HG03432 (cell line): ENCODE measurements around the gene ITGB1BP2.
"Not testable (repeated sequence)": the region's sequence is repeated elsewhere in the genome, so short reads cannot be mapped to it uniquely, and the experiment has no call there.

Source experiments
- ATAC-seq: cut with Tn5 transposase; IDR thresholded peaks from one replicate; pipeline ENCODE4 v1.9.1; 2021; ENCODE audit warnings: mild to moderate bottlenecking, moderate library complexity; ENCODE audit not compliant: unreplicated experiment

The ITGB1BP2 gene

DNA sequence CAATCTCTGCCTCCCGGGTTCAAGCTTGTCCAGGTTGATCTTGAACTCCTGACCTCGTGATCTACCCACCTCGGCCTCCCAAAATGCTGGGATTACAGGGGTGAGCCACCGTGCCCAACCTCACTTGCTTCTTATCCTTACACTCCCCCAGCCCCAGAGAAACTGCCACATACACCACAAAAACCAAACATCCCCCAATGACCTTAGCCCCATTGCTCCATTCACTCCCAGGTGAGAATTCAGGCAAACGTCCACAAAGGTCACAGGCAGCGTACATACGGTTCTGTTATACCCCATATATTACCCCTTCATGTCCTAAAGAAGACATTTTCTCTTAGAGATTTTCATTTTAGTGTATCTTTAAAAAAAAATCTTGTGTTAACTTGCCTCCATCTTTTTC lies 1.1 kb upstream of the ITGB1BP2 start:
- not testable (repeated sequence) for ATAC-seq

DNA sequence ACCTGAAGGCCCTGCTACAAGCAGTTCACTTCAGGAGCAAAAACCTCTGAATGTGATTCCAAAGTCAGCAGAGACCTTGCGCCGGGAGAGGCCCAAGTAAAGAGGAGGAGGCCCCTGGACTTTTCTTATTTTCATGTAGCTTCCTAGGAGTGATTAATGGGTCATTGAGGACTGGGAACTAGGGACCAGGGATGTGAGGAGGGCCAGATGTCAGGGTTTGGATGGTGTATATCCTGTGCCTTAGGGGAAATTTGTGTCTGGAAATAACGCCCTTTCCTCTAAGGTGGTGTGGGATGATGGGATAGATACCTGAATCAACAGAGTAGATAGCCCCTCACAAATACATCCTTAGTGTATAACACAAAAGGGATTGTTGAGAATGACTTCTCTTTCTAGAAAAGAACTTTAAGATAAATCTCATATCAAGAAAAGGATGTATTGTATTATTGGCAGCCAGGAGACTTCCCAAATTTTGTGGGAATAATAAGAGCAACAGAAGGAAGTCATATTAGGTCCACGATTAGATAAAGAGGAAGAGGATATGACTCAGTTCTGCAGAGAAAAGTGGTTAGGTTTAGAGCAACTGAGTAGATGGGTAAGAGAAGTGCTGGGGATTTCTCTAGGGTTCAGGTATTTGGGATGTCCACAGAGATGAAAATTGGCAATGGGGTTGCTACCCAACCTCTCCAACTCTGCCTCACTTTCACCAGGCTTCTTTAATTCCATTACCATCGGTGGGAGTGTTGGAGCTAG lies 1.1 kb downstream of the ITGB1BP2 start:
- ATAC-seq = no peak

DNA sequence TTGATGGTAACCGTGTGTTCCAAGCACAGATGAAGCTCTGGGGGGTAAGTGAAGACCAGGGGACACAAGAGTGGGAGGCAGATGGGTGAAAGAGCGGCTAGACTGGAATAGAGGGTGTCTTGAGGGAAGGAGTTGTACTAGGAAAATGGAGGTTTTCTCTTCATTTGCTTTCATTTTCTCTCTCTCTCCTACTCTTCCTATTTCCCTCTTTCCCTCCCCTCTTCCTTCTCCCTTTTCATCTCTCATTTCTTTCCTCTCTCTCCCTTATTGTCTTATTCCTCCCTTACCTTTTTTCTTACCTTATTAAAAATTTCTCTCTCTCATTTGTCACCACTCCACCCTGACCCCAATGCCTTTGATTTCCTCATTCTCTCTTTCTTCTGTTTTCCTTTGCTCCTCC lies 3.0 kb downstream of the ITGB1BP2 start:
- ATAC-seq = no peak

DNA sequence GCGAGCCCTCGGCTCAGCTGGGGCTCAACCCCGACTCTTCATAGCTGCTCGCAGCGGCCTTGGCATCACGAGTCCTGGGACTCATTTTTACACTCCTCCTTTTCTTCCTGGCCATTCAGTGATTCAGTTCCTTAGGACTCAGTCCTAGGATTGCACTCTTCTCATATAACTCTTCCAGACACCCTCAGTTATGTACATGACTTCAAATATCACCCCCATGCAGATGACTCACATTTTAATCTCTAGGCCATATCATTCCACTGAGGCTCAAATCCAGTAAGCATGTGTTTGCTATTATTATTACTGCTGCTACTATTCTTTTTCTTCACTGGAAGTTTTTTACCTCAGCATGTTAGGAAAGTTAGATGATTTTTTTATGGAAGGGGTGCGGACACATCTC lies 14.4 kb downstream of the ITGB1BP2 start:
- ATAC-seq = no peak

DNA sequence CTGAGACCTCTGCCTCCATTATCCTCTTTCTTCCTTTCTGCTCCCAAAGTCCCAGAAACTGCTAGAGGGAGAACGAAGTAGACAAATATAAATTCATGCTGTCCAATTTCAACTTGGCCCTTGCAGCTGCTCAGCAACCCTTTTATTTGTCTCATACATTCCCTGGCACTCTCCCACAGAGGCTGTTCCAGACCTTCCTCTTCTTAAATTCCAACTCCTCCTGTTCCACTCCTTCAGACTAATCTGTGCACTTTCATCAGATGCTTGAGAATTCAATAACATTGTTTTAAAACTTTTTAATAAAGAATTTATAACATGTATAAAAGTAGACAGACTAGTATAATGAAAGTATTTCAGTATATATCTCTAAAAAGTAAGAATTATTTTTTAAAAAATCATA lies 15.4 kb downstream of the ITGB1BP2 start:
- not testable (repeated sequence) for ATAC-seq

DNA sequence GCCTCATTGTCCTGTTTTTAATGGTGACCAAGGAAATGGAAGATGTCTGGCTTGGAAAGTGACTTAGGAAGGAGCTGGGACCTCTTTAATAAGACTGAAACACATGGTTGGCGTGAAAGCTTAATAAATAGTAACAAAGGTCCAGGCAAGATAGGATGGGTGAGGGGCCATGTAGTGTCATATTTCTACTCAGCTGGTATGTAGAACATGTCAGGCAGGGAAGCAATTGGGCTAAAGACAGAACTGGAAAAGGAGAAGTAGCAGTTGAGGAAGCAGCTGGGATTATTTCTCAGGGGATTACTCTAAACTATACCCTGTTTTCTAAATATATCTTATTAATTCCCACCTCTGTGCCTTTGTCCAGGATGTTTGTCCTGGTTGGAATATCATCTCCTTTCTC lies 18.6 kb downstream of the ITGB1BP2 start:
- no peak for ATAC-seq

DNA sequence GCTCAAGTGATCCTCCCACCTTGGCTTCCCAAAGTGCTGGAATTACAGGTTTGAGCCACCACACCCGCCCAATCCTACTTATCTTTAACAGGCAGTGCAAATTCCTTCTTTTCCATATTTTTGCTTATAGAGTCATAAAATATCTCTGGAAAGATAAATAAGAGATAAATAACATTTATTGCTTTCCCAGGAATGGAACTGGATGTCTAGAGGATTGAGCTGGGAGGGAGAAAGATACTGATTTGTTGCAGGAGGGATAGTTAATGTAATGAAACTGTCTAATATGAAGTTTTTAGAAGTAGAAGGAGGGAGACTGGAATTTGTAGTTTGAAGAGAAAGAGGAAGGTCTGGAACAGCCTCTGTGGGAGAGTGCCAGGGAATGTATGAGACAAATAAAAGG lies 20.2 kb downstream of the ITGB1BP2 start:
- ATAC-seq = no peak

DNA sequence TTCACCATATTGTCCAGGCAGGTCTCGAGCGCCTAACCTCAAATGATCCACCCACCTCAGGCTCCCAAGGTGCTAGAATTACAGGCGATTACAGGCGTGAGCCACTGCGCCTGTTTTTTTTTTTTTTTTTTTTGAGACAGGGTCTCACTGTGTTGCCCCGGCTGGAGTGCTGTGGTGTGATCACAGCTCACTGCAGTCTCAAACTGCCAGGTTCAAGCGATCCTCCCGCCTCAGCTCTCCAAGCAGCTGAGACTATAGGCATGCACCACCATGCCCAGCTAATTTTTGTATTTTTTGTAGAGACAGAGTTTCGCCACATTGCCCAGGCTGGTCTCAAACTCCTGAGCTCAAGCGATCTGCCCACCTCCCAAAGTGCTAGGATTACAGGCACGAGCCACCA lies 22.9 kb downstream of the ITGB1BP2 start:
- not testable (repeated sequence) for ATAC-seq

DNA sequence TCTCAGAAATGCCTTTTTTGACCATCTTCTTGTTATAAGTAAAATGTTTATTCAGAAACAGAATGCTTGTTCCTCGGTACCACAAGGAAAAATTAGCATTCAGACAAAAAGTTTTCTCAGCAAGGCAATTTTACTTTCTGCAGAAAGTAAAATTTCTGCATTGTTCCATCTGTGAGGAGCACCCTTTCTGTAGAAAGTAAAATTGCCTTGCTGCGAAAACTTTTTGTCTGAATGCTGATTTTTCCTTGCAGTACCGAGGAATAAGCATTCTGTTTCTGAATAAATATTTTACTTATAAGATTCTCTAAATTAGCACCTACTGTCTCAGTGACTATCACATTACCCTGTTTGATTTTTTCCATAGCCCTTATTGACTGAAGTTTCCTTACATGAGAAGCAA lies 24.8 kb downstream of the ITGB1BP2 start:
- ATAC-seq = no peak

DNA sequence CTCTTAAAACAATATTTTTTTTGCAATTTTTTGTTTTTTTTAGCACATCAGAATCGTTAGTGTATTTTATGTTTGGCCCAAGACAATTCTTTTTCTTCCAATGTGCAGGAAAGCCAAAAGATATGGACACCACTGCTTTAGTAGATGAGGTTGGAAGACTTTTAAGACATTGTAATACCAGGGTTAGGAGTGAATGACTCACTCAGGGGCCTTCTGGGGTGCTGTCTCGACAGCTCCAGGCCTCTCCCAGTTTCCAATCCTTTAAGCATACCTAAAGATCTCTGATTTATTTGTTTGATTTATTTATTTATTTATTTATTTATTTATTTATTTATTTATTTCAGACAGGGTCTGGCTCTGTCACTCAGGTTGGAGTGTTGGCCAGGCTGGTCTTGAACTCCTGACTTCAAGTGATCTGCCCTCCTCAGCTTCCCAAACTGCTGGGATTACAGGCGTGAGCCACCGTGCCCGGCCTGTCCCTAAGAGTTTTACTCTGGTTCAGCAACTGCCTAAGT lies 47.7 kb downstream of the ITGB1BP2 start:
- not testable (repeated sequence) for ATAC-seq

DNA sequence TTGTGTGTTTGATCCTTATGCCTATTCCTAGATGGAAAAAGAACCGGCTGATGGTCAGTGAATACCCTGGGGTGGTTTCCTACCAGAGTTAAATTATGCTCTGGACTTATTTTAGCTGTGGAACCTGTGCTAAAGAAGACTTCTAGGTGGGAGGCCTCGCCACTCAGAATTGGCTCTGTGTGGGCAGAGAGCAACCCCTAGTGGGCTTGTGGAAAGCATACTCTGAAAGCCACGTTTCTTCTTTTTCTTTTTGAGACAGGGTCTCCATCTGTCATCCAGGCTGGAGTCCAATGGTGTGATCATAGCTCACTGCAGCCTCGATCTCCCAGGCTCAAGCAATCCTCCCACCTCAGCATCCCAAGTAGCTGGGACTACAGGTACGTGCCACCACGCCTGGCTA lies 48.3 kb downstream of the ITGB1BP2 start:
- not testable (repeated sequence) for ATAC-seq

DNA sequence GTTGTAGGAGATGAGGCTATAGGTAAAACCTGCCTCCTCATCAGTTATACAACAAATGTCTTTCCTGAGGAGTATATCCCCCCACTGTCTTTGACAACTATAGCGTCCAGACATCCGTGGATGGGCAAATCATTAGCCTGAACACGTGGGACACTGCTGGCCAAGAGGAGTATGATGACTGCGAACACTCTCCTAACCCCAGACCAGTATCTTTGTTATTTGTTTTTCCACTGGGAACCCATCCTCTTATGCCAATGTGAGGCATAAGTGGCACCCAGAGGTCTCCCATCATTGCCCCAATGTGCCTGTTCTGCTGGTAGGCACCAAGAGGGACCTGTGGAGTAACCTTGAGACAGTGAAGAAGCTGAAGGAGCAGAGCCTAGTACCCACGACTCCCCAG lies 50.9 kb downstream of the ITGB1BP2 start:
- ATAC-seq = not testable (repeated sequence)
